ENCODE measurements around the gene PCYT1B.

DNA sequence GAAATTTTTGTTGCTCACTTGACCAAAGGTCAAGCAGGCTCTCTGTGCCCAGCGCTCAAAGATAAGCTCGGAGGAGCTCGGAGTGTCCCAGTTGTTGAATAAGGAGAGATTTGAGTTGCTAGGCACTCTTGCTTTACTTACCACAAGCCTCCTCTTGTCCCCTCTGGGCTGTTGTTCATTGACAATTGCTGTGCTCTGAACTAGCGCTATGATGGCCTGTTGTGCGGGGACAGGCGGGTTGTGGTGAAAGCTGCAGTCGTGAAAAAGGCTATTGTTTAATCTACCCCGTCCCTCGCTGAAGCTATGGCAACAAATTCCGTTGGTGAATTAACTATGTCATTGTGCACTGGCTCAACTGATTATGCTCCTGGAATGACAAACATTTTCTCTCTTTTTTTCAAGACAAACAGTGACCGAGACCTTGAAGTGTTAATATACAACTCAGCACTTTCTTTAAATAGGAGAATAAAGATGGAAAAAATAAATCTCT, 25.6 kb upstream of the PCYT1B start:
- TF ChIP-seq CTCF (IDR thresholded peaks at IDR 0.05): no peak
- TF ChIP-seq POLR2A (IDR thresholded peaks at IDR 0.05): no peak
- TF ChIP-seq EP300 (IDR thresholded peaks at IDR 0.05): no peak
